ENCODE measurements around the gene SPEF1. TPM values are rescaled to one million over a fixed set of nuclear protein-coding genes. Genes with fewer than 3 reads are reported as not detected.

The SPEF1 gene
- total and polyA plus RNA-seq, 2 experiments from 2014 or later: 0.11 TPM; not detected in 1

GRCh38 chr20:3764659-3765058, 16.6 kb downstream of the SPEF1 start:
- Histone ChIP-seq H3K27me3 (replicated peaks; ENCODE audit: insufficient read depth) (no peaks in the 10 kb centered on the region), H3K9me3 (ENCODE audit: low read depth) (no peaks in the 10 kb centered on the region), H3K79me2 (ENCODE audit: insufficient read depth) (peaks cover 17% of the 10 kb centered on the region), H3K27ac (no peak overlapping the region), H3F3A (ENCODE audit: insufficient read depth) (peaks cover 8% of the 10 kb centered on the region; the same call in 1 of the 2 replicates), H3K4me3 (no peak overlapping the region), H3K4me2 (ENCODE audit: unreplicated experiment) (no peak overlapping the region), H2AFZ (no peak overlapping the region), H3K4me1 (ENCODE audit: insufficient read depth) (peaks cover 10% of the 10 kb centered on the region; the same call in 1 of the 2 replicates), H3K36me3 (ENCODE audit: low read depth) (no peaks in the 10 kb centered on the region), H3K9me2 (ENCODE audit: insufficient read depth) (no peaks in the 10 kb centered on the region), H4K20me1 (ENCODE audit: insufficient read depth) (no peaks in the 10 kb centered on the region), H3K9ac (no peak overlapping the region)
- no peak for DNase-seq
- 86 to 91% methylated on average over 3 of the region's 3 CpGs for WGBS, 2 experiments (ENCODE audit: low coverage in 1 of 2, low lambda C conversion rate in 2 of 2, missing lambda C conversion rate in 2 of 2)
- in situ Hi-C loops (cut with MboI): no loop called here
- TF ChIP-seq EZH2phosphoT487 (IDR thresholded peaks at IDR 0.05; ENCODE audit: insufficient read depth, low read depth): no peak
- no peak for TF ChIP-seq EZH2 (IDR thresholded peaks at IDR 0.05; ENCODE audit: insufficient read depth, poor library complexity, severe bottlenecking)

DNA sequence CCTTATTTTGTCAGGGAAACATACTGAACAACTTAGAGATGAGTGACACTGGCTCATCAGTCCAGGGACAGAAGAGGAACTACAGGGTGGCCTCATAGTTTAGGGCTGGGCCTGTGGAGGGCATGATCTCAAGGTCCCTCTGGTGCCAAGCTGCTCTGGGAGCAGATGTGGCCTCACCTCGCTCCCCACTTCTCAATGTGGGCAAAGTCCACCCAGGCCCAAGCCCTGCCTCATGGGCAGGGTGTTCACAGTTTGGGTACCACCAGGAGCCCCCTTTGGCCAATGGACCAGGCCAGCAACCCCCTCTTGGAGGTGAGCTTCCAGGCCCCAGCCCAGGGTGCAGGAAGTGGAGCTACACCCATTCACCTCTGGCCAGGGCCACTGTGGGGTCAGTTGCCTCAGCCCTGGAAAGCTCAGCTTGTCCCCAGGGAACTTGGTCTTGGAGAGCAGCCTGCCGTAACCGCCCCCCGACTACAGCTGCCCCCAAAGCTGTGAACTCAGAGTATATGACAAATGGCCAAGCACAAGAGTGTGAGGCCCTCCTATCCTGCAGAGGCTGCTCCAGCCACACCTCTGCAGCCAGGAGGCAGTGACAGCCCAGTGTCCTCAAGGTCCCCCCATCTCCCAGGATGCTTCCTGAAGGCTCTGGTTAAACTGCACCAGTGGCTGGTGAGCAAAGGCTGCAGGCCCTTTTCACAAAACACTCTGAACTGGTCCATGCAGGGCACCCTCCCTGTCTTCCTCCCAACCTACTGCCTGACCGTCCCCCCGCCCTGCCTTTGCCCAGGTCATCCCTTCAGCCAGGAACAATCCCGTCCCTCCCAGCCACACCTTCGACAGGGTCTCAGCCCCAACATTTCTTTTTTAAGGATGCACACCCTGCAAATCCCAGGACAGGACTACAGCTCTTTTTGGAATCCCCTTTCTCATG, 17.3 kb downstream of the SPEF1 start:
- 83 to 87% methylated on average over 8 of the region's 8 CpGs for WGBS, 2 experiments (ENCODE audit: low coverage in 1 of 2, low lambda C conversion rate in 2 of 2, missing lambda C conversion rate in 2 of 2)
- no peak overlapping the region for H3K9ac ChIP-seq
- no peaks in the 10 kb centered on the region for H4K20me1 ChIP-seq (ENCODE audit: insufficient read depth)
- H3K4me1 ChIP-seq (ENCODE audit: insufficient read depth): peaks cover 7% of the 10 kb centered on the region; the same call in 1 of the 2 replicates
- no peak overlapping the region for H3K27ac ChIP-seq
- no peak overlapping the region for H3K4me3 ChIP-seq
- in situ Hi-C loops (cut with MboI): no loop called here
- no peak for DNase-seq
- no peaks in the 10 kb centered on the region for H3K9me3 ChIP-seq (ENCODE audit: low read depth)
- no peaks in the 10 kb centered on the region for H3K27me3 ChIP-seq (replicated peaks; ENCODE audit: insufficient read depth)
- H3F3A ChIP-seq (ENCODE audit: insufficient read depth): peaks cover 5% of the 10 kb centered on the region; the same call in 1 of the 2 replicates
- peaks cover 17% of the 10 kb centered on the region for H3K79me2 ChIP-seq (ENCODE audit: insufficient read depth)
- no peaks in the 10 kb centered on the region for H3K9me2 ChIP-seq (ENCODE audit: insufficient read depth)
- H3K36me3 ChIP-seq (ENCODE audit: low read depth): no peaks in the 10 kb centered on the region
- H2AFZ ChIP-seq: no peak overlapping the region
- H3K4me2 ChIP-seq (ENCODE audit: unreplicated experiment): no peak overlapping the region
- TF ChIP-seq EZH2phosphoT487 (IDR thresholded peaks at IDR 0.05; ENCODE audit: insufficient read depth, low read depth): no peak
- no peak for TF ChIP-seq EZH2 (IDR thresholded peaks at IDR 0.05; ENCODE audit: insufficient read depth, poor library complexity, severe bottlenecking)

DNA sequence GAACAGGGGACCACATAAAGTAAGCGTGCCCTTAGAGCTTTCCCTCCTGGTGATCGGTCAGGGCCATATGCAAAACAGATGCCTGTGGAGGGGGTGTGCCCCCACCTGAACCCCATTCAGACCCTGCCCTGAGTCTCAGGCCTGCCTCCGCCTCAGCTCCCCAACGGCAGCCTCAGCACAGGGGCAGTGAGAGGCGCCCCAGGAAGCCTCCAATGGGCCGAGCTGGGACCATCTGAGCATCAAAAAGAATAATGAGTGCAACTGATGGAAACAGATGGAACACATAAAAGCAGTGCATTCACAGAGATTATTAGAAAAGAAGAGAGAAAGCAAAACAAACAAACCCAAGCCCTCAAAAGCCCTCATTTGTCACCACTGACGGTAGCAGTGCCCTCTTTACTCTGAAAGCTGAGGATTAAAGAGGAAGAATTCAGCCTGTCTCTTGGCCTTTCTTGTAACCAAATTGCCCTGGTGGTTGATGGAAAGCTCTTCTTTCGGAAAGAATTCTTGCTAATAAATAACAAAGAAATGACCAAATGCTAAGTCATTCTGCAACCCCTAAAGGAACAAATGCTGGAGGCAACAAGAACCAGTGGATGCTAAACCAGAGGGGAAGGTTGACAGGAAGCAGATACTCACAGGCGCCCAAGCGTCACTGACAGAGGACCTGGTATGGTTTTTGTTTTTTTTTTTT, 20.4 kb downstream of the SPEF1 start:
- H3K9me2 ChIP-seq (ENCODE audit: insufficient read depth): no peaks in the 10 kb centered on the region
- no peak overlapping the region for H3K4me2 ChIP-seq (ENCODE audit: unreplicated experiment)
- in situ Hi-C loops (cut with MboI): no loop called here
- no peaks in the 10 kb centered on the region for H4K20me1 ChIP-seq (ENCODE audit: insufficient read depth)
- TF ChIP-seq EZH2phosphoT487 (IDR thresholded peaks at IDR 0.05; ENCODE audit: insufficient read depth, low read depth) (no peak), EZH2 (IDR thresholded peaks at IDR 0.05; ENCODE audit: insufficient read depth, poor library complexity, severe bottlenecking) (no peak)
- no peaks in the 10 kb centered on the region for H3F3A ChIP-seq (ENCODE audit: insufficient read depth)
- H3K4me3 ChIP-seq: no peak overlapping the region
- H3K27me3 ChIP-seq (replicated peaks; ENCODE audit: insufficient read depth): no peaks in the 10 kb centered on the region
- H3K36me3 ChIP-seq (ENCODE audit: low read depth): no peaks in the 10 kb centered on the region; the same call in 1 of the 2 replicates
- H3K9ac ChIP-seq: no peak overlapping the region
- no peaks in the 10 kb centered on the region for H3K4me1 ChIP-seq (ENCODE audit: insufficient read depth)
- no peak for DNase-seq
- H2AFZ ChIP-seq: no peak overlapping the region
- peaks cover under 1% of the 10 kb centered on the region; the same call in 1 of the 2 replicates for H3K79me2 ChIP-seq (ENCODE audit: insufficient read depth)
- H3K9me3 ChIP-seq (ENCODE audit: low read depth): no peaks in the 10 kb centered on the region
- 74 to 83% methylated on average over 10 of the region's 10 CpGs for WGBS, 2 experiments (ENCODE audit: low coverage in 1 of 2, low lambda C conversion rate in 2 of 2, missing lambda C conversion rate in 2 of 2)
- H3K27ac ChIP-seq: no peak overlapping the region

- H3F3A ChIP-seq (ENCODE audit: insufficient read depth): no peaks in the 10 kb centered on the region
- WGBS, 2 experiments (ENCODE audit: low coverage in 1 of 2, low lambda C conversion rate in 2 of 2, missing lambda C conversion rate in 2 of 2): 86 to 90% methylated on average over 11 of the region's 11 CpGs
- no peaks in the 10 kb centered on the region for H3K4me1 ChIP-seq (ENCODE audit: insufficient read depth)
- H3K27me3 ChIP-seq (replicated peaks; ENCODE audit: insufficient read depth): no peaks in the 10 kb centered on the region
- H3K27ac ChIP-seq: no peak overlapping the region
- no peaks in the 10 kb centered on the region for H3K9me3 ChIP-seq (ENCODE audit: low read depth)
- TF ChIP-seq EZH2phosphoT487 (IDR thresholded peaks at IDR 0.05; ENCODE audit: insufficient read depth, low read depth): no peak
- no peak for TF ChIP-seq EZH2 (IDR thresholded peaks at IDR 0.05; ENCODE audit: insufficient read depth, poor library complexity, severe bottlenecking)
- H2AFZ ChIP-seq: no peak overlapping the region
- no peak for DNase-seq
- no peaks in the 10 kb centered on the region; the same call in 1 of the 2 replicates for H3K36me3 ChIP-seq (ENCODE audit: low read depth)
- H4K20me1 ChIP-seq (ENCODE audit: insufficient read depth): no peaks in the 10 kb centered on the region
- H3K9me2 ChIP-seq (ENCODE audit: insufficient read depth): no peaks in the 10 kb centered on the region
- in situ Hi-C loops (cut with MboI): no loop called here
- H3K4me2 ChIP-seq (ENCODE audit: unreplicated experiment): no peak overlapping the region
- no peak overlapping the region for H3K9ac ChIP-seq
- no peak overlapping the region for H3K4me3 ChIP-seq
- no peaks in the 10 kb centered on the region; the same call in 1 of the 2 replicates for H3K79me2 ChIP-seq (ENCODE audit: insufficient read depth)
Observed at GRCh38 chr20:3759884-3760283, 21.4 kb downstream of the SPEF1 start.

Data from GM23248 (cell line).